ENCODE data around the gene RGS6.

DNA sequence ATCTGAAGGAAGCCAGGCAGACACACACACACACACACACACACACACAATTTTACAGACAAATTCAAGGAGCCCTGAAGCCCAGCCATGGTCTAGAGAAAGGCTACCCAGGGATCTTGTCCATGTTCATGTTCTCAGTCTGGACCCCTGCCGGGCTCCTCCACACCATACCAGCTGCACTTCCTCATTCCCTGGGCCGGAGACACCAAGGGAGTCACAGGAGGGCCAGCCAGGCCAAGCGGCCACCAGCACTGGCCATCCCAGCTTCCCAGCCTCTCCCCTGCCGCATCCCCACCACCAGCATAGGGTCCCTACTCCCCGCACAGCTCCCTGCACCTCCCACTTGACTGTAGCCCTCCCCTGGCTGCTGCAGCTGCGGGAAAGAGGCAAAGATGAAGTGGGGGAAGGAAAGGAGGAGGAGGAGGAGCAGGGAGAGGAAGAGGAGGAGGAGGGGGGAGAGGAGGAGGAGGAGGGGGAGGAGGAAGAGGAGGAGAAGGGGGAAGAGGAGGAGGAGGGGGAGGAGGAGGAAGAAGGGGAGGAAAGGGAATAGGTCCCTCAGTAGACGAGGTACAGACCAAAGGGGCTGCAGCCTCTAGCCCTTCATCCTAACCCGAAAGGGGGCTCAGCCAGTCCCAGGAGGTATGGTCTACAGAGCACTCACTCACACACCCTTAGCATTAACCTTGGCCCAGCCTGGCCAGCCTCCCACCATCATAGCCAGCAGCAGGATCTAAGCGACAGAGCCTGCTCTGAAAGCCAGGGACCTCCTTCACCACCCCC, 668.5 kb downstream of the RGS6 start:
- TF ChIP-seq ZNF274 (IDR thresholded peaks at IDR 0.05; ENCODE audit: low read depth, low read length): no peak
- TF ChIP-seq SUZ12 (IDR thresholded peaks at IDR 0.05; ENCODE audit: extremely low read depth, insufficient read depth, insufficient read length): no peak
